ENCODE results near the gene TMEM150A. TPM values are rescaled to one million over a fixed set of nuclear protein-coding genes. Genes with fewer than 3 reads are reported as not detected.
A peak's percentile ranks its signal among the peaks of the same experiment; 100 is the strongest.
"Not testable (repeated sequence)": the region's sequence is repeated elsewhere in the genome, so short reads cannot be mapped to it uniquely, and the experiment has no call there.

The TMEM150A gene
- total RNA-seq, 1 donor: 20.6 TPM

GRCh38 chr2:85619617-85620016 lies 17.1 kb upstream of the TMEM150A start:
- Histone ChIP-seq H3K27me3 (ENCODE audit: insufficient read depth, low read length) (no peaks in the 10 kb centered on the region), H2AFZ (ENCODE audit: low read length) (no peak overlapping the region), H3K27ac (ENCODE audit: low read depth, low read length) (no peak overlapping the region), H3K4me2 (ENCODE audit: insufficient read depth, low read length) (no peak overlapping the region), H3K79me2 (ENCODE audit: insufficient read depth, low read length) (peaks cover 54% of the 10 kb centered on the region), H3K4me1 (ENCODE audit: insufficient read depth, low read length) (peaks cover 14% of the 10 kb centered on the region), H3K9me3 (ENCODE audit: low read depth, low read length) (no peaks in the 10 kb centered on the region), H3K36me3 (ENCODE audit: insufficient read depth, low read length) (peaks cover 51% of the 10 kb centered on the region), H3K4me3 (ENCODE audit: insufficient read depth, low read length) (no peak overlapping the region), H4K20me1 (ENCODE audit: insufficient read depth, low read length) (peaks cover 10% of the 10 kb centered on the region)
- TF ChIP-seq CTCF (IDR thresholded peaks at IDR 0.05; ENCODE audit: extremely low read depth, low read depth, low read length): no peak
- no peak for DNase-seq (ENCODE audit: insufficient read length, low spot score, missing footprints)

- Histone ChIP-seq H3K79me2 (ENCODE audit: insufficient read depth, low read length) (peaks cover 50% of the 10 kb centered on the region), H3K27ac (ENCODE audit: low read depth, low read length) (peak overlapping the region; percentile 15), H3K4me3 (ENCODE audit: insufficient read depth, low read length) (peak overlapping the region; percentile 92), H3K4me2 (ENCODE audit: insufficient read depth, low read length) (peak overlapping the region; percentile 82), H3K4me1 (ENCODE audit: insufficient read depth, low read length) (peaks cover 14% of the 10 kb centered on the region), H3K36me3 (ENCODE audit: insufficient read depth, low read length) (peaks cover 33% of the 10 kb centered on the region)
- not testable (repeated sequence) for H3K27me3 ChIP-seq (ENCODE audit: insufficient read depth, low read length); H2AFZ ChIP-seq (ENCODE audit: low read length); DNase-seq (ENCODE audit: insufficient read length, low spot score, missing footprints); H4K20me1 ChIP-seq (ENCODE audit: insufficient read depth, low read length); H3K9me3 ChIP-seq (ENCODE audit: low read depth, low read length)
Measured at GRCh38 chr2:85617723-85618122, 15.2 kb upstream of the TMEM150A start.

- no peak overlapping the region for H3K4me3 ChIP-seq (ENCODE audit: insufficient read depth, low read length)
- no peak overlapping the region for H3K27ac ChIP-seq (ENCODE audit: low read depth, low read length)
- peaks cover 20% of the 10 kb centered on the region for H3K4me1 ChIP-seq (ENCODE audit: insufficient read depth, low read length)
- H3K27me3 ChIP-seq (ENCODE audit: insufficient read depth, low read length): no peaks in the 10 kb centered on the region
- TF ChIP-seq CTCF (IDR thresholded peaks at IDR 0.05; ENCODE audit: extremely low read depth, low read depth, low read length): no peak
- DNase-seq (ENCODE audit: insufficient read length, low spot score, missing footprints): no peak
- no peaks in the 10 kb centered on the region for H3K9me3 ChIP-seq (ENCODE audit: low read depth, low read length)
- peaks cover 13% of the 10 kb centered on the region for H3K36me3 ChIP-seq (ENCODE audit: insufficient read depth, low read length)
- no peak overlapping the region for H3K4me2 ChIP-seq (ENCODE audit: insufficient read depth, low read length)
- H3K79me2 ChIP-seq (ENCODE audit: insufficient read depth, low read length): peaks cover 56% of the 10 kb centered on the region
- H2AFZ ChIP-seq (ENCODE audit: low read length): no peak overlapping the region
- peaks cover 11% of the 10 kb centered on the region for H4K20me1 ChIP-seq (ENCODE audit: insufficient read depth, low read length)
Measured at GRCh38 chr2:85615413-85615728, 12.9 kb upstream of the TMEM150A start.

- H3K27ac ChIP-seq (ENCODE audit: low read depth, low read length); H3K27me3 ChIP-seq (ENCODE audit: insufficient read depth, low read length); DNase-seq (ENCODE audit: insufficient read length, low spot score, missing footprints); H3K4me3 ChIP-seq (ENCODE audit: insufficient read depth, low read length); H2AFZ ChIP-seq (ENCODE audit: low read length); H3K9me3 ChIP-seq (ENCODE audit: low read depth, low read length); H3K4me2 ChIP-seq (ENCODE audit: insufficient read depth, low read length): not testable (repeated sequence)
- H3K36me3 ChIP-seq (ENCODE audit: insufficient read depth, low read length): peaks cover 13% of the 10 kb centered on the region
- peaks cover 56% of the 10 kb centered on the region for H3K79me2 ChIP-seq (ENCODE audit: insufficient read depth, low read length)
- H3K4me1 ChIP-seq (ENCODE audit: insufficient read depth, low read length): peaks cover 24% of the 10 kb centered on the region
- peaks cover 14% of the 10 kb centered on the region for H4K20me1 ChIP-seq (ENCODE audit: insufficient read depth, low read length)
Measured at GRCh38 chr2:85614757-85615156, 12.3 kb upstream of the TMEM150A start.

GRCh38 chr2:85613717-85614515 lies 11.4 kb upstream of the TMEM150A start:
- Histone ChIP-seq H3K9me3 (ENCODE audit: low read depth, low read length) (no peaks in the 10 kb centered on the region), H3K27me3 (ENCODE audit: insufficient read depth, low read length) (no peaks in the 10 kb centered on the region)
- DNase-seq (ENCODE audit: insufficient read length, low spot score, missing footprints): no peak

More at GRCh38 chr2:85613717-85614515, 11.4 kb upstream of the TMEM150A start:
- Histone ChIP-seq H3K79me2 (ENCODE audit: insufficient read depth, low read length) (peaks cover 53% of the 10 kb centered on the region), H3K4me2 (ENCODE audit: insufficient read depth, low read length) (no peak overlapping the region), H3K36me3 (ENCODE audit: insufficient read depth, low read length) (peaks cover 16% of the 10 kb centered on the region), H3K27ac (ENCODE audit: low read depth, low read length) (no peak overlapping the region), H3K4me3 (ENCODE audit: insufficient read depth, low read length) (no peak overlapping the region), H4K20me1 (ENCODE audit: insufficient read depth, low read length) (peaks cover 14% of the 10 kb centered on the region), H2AFZ (ENCODE audit: low read length) (no peak overlapping the region), H3K4me1 (ENCODE audit: insufficient read depth, low read length) (peaks cover 20% of the 10 kb centered on the region)
- no peak for TF ChIP-seq CTCF (IDR thresholded peaks at IDR 0.05; ENCODE audit: extremely low read depth, low read depth, low read length)

Data from osteoblast (primary cell).